Measurements from ENCODE around the gene DNAJC18. TPM values are rescaled to one million over a fixed set of nuclear protein-coding genes. Genes with fewer than 3 reads are reported as not detected.

Gene DNAJC18
- total and polyA plus RNA-seq, 2 of the 8 experiments (the other 6 are each of a cell fraction or from before 2014, with no cell fraction given): 7.8 to 29.2 TPM

DNA sequence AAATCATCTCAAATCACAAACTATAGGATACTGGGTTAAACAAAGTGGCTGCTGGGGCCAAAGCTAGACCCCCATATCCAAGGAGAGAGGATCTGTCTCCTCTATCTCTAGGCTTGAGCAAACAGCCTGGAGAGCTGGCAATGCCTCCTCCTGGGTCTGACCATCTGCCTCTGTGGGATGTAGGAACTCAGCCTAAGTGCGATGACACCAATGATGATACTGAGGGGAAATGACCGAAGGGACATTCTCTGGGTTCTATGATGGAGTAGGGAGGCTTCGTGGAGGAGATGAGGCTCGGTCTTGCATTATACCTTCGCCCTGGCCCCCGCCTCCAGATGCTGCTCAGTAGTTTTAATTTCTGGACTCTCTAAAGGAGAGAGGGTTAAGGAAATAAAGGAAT is 26.2 kb downstream of the DNAJC18 start:
- Histone ChIP-seq H2BK20ac (ENCODE audit: low read length) (no peak overlapping the region), H3K79me2 (ENCODE audit: control insufficient read depth in 1 of 2, insufficient read depth in 2 of 2, low read length in 2 of 2) (no peaks in the 10 kb centered on the region), H3K9ac (replicated peaks in 1 of 4; ENCODE audit: extremely low read depth in 1 of 4, low read depth in 3 of 4, low read length in 3 of 4) (no peak overlapping the region), H2AK5ac (ENCODE audit: low read depth, low read length) (no peak overlapping the region), H2AFZ (ENCODE audit: low read length) (no peak overlapping the region), H4K91ac (replicated peaks; ENCODE audit: insufficient read length, low read length) (no peak overlapping the region), H2BK15ac (ENCODE audit: low read length) (no peak overlapping the region), H3K27ac (ENCODE audit: low read depth, low read length) (no peak overlapping the region), H3K79me1 (ENCODE audit: low read depth, low read length) (no peaks in the 10 kb centered on the region), H3K27me3 (replicated peaks in 1 of 4; ENCODE audit: control insufficient read depth in 3 of 4, extremely low read depth in 1 of 4, insufficient read depth in 3 of 4, low read length in 3 of 4) (no peaks in the 10 kb centered on the region), H3K4me3 (ENCODE audit: extremely low read depth in 1 of 4, insufficient read depth in 2 of 4, low read depth in 3 of 4, low read length in 4 of 4) (no peak overlapping the region), H4K8ac (ENCODE audit: extremely low read depth, insufficient read depth, low read length) (no peak overlapping the region), H3K23ac (ENCODE audit: insufficient read length) (no peak overlapping the region), H2BK12ac (ENCODE audit: low read depth, low read length) (no peak overlapping the region), H4K20me1 (replicated peaks in 1 of 2; ENCODE audit: control insufficient read depth in 1 of 2, insufficient read depth in 2 of 2, low read length in 2 of 2) (no peaks in the 10 kb centered on the region), H3K4me2 (ENCODE audit: insufficient read depth in 1 of 2, low read depth in 2 of 2, low read length in 2 of 2) (no peak overlapping the region), H3K9me3 (ENCODE audit: insufficient read depth in 2 of 2, low read depth in 1 of 2, low read length in 1 of 2) (no peaks in the 10 kb centered on the region), H2BK120ac (replicated peaks; ENCODE audit: low read depth, low read length) (no peak overlapping the region), H3K14ac (ENCODE audit: insufficient read length) (no peak overlapping the region), H2BK5ac (ENCODE audit: low read depth, low read length) (no peak overlapping the region), H3K56ac (replicated peaks; ENCODE audit: insufficient read length, low read depth, low read length) (no peak overlapping the region), H3K4me1 (replicated peaks in 1 of 4; ENCODE audit: control insufficient read depth in 3 of 4, insufficient read depth in 4 of 4, low read length in 3 of 4) (no peaks in the 10 kb centered on the region), H3K18ac (ENCODE audit: extremely low read depth, low read length) (no peak overlapping the region), H4K5ac (ENCODE audit: insufficient read length, low read depth, low read length) (no peak overlapping the region), H3K23me2 (ENCODE audit: low read depth, low read length) (no peaks in the 10 kb centered on the region), H3K4ac (replicated peaks; ENCODE audit: insufficient read length, low read depth, low read length) (no peak overlapping the region), H3K36me3 (ENCODE audit: control insufficient read depth in 2 of 4, insufficient read depth in 4 of 4, low read length in 3 of 4) (peaks cover 2 to 14% (median 4%) of the 10 kb centered on the region in 4 experiments; a peak in 5 of 8 replicates)
- WGBS, 2 experiments (ENCODE audit: extremely low coverage in 1 of 2, insufficient coverage in 1 of 2, insufficient read length in 1 of 2, insufficient replicate concordance in 2 of 2, low coverage in 1 of 2, low lambda C conversion rate in 2 of 2, missing lambda C conversion rate in 1 of 2): 88% methylated on average over 6 of the region's 6 CpGs; no CpG with 5 or more reads in 1 of the 2 experiments
- ChIA-PET POLR2A (ENCODE audit: partially characterized antibody) (interaction anchor here (0.6 to 1.3 kb wide), 4 partner anchors 10 to 98 kb away, joined by 3 to 6 read pairs (median 3); partner anchors contain the start of gene SPATA24), CTCF (ENCODE audit: partially characterized antibody) (interaction anchor here (1.3 to 8.2 kb wide), 2 partner anchors 8 to 18 kb away, joined by 3 to 69 read pairs; partner anchors contain the start of gene PROB1)
- DNase-seq (ENCODE audit: low read depth in 1 of 2, low spot score in 2 of 2) (no peak), FAIRE-seq (no peak)
- no peak for TF ChIP-seq RNF2 (IDR thresholded peaks at IDR 0.05; ENCODE audit: borderline replicate concordance, low read depth, low read length, missing control alignments, poor library complexity, severe bottlenecking)
- TF ChIP-seq YY1 (IDR thresholded peaks at IDR 0.05; ENCODE audit: low read depth, low read length): no peak
- TF ChIP-seq SAP30 (IDR thresholded peaks at IDR 0.05; ENCODE audit: insufficient read depth, insufficient replicate concordance, low read length): no peak
- no peak for TF ChIP-seq POLR2AphosphoS5 (IDR thresholded peaks at IDR 0.05; ENCODE audit: low read depth, low read length)
- TF ChIP-seq, protein P1, sequence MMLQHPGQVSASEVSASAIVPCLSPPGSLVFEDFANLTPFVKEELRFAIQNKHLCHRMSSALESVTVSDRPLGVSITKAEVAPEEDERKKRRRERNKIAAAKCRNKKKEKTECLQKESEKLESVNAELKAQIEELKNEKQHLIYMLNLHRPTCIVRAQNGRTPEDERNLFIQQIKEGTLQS (IDR thresholded peaks at IDR 0.05; ENCODE audit: insufficient read depth, low read depth, low read length): no peak
- no peak for TF ChIP-seq BACH1 (IDR thresholded peaks at IDR 0.05; ENCODE audit: low read length)
- no peak for TF ChIP-seq RXRA (IDR thresholded peaks at IDR 0.05; ENCODE audit: insufficient read depth, low read depth, low read length)
- TF ChIP-seq POU5F1 (IDR thresholded peaks at IDR 0.05; ENCODE audit: low read depth, low read length): no peak
- TF ChIP-seq ASH2L (IDR thresholded peaks at IDR 0.05; ENCODE audit: low read length): no peak
- no peak for TF ChIP-seq RFX5 (IDR thresholded peaks at IDR 0.05; ENCODE audit: borderline replicate concordance, low read depth, low read length)
- TF ChIP-seq EP300 (IDR thresholded peaks at IDR 0.05; ENCODE audit: borderline replicate concordance in 1 of 2, low read depth in 2 of 2, low read length in 2 of 2): no peak
- no peak for TF ChIP-seq HDAC6 (IDR thresholded peaks at IDR 0.05; ENCODE audit: low read depth, low read length)
- no peak for TF ChIP-seq FOSL1 (IDR thresholded peaks at IDR 0.05; ENCODE audit: insufficient read depth, low read depth, low read length)
